HG02588 (cell line): Measurements from ENCODE around the gene RNASE1.
A peak's percentile ranks its signal among the peaks of the same experiment; 100 is the strongest.

ENCODE experiments used
- ATAC-seq: cut with Tn5 transposase; IDR thresholded peaks from one replicate; pipeline ENCODE4 v1.9.1; 2021; ENCODE audit warnings: mild to moderate bottlenecking, moderate library complexity; ENCODE audit not compliant: unreplicated experiment

The RNASE1 gene

DNA sequence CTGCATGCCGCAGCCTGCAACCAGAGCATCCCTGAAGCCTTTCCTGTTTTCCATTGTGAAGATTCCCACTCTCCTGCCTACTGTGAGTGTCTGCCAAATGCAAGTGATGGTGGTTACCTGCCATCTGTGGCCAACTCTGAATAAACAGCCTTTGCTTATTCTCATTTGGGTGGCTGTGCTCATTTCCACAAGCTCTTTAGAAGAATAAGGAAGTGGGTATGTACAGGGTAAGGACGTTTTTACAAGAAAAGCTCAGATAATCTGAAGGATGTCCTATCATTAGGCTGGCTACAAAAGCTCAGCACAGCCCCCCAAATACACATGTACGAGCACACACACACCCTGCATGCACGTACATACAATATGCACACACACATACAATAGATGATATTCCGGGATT is 7.3 kb upstream of the RNASE1 start:
- ATAC-seq, result no peak

DNA sequence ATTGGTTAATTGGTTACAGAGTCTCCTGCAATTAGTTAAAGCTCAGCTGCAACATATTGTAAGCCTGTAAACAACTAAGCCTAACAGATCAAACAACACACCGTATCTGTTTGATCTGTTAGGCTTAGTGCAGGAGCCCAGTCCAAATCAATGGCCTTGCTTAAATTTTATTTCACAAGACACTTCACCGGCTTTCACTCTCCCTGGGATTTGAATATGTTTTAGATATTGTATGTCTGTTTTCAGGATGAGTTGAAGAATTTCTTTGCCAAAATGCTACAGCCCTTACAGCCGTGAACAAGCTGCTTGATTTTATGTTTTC is 5.5 kb upstream of the RNASE1 start:
- no peak for ATAC-seq

DNA sequence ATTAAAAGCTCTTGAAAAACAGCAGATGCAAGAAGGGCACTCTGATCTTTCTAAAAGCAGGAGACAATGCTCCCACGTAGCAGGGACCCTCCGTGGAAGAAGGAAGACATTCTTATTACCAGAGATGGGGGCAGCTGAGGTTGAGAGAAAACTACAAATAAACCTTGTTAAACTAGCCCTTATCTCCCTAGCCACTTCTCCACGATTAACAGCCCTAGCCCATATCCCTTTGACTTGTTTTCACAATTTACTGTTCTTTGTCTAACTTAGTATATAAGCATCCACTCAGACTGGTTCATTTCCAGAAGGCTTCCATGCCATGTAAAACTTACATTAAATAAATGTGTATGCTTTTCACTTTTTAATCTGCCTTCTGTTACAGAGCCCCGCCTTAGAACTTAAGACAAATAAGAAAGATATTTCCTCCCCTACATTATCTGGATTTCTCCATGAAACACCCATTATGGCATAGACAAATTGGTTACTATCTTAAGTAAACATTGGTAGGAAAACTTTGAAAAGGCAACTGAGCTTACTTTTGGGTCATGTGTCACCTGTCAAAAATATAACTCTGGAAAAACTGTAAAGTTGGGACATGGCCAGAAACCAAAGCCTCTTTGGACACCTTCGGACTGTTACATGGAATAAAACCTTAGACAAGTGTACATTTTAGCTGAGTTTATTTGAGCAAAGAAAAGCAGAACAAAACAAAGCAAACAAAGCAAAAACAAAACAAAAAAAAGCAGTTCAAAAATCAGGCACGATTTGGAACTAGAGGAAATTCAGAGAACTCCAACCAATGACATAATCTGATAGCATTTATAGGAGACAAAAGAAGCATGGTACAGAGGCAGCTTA is 4.9 kb upstream of the RNASE1 start:
- ATAC-seq, result no peak

DNA sequence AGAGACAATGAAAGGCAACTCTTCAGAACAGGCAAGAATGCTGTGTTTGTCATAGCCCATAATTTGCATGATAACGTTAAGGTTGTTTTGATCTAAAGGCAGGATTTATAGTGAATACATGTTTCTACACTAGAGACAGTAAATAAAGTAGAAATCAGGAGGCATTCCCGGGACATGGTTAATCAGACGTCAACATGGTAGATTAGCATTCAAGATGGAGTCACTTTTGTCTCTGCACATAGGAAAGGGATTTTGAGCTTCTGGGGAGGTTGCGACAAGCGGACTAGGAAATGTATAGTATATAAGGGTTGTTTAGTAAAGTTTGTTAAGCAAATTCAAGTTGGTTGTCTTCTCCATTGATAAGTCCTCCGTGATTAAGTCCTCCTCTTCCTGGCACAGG is 2.8 kb upstream of the RNASE1 start:
- ATAC-seq, result no peak

DNA sequence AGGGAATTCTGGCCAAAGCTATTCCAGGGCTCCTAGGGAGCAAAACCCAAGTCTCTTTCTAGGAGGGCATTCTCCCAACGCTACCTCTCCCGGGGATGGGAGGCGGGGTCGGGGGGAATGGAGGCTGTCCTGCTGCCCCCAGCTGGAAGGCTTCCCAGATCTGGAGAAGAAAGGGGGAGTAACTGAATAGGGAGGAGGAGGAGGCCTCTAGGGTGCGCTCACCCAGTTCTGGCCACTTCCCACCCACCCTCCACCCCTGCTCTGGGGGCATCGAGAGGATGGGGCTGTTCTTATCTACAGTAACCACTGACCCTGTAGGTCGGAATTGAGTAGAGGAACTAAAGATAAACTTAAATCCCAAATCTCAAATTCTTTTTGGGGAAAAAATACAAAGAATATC is 579 bp upstream of the RNASE1 start:
- ATAC-seq, result no peak

DNA sequence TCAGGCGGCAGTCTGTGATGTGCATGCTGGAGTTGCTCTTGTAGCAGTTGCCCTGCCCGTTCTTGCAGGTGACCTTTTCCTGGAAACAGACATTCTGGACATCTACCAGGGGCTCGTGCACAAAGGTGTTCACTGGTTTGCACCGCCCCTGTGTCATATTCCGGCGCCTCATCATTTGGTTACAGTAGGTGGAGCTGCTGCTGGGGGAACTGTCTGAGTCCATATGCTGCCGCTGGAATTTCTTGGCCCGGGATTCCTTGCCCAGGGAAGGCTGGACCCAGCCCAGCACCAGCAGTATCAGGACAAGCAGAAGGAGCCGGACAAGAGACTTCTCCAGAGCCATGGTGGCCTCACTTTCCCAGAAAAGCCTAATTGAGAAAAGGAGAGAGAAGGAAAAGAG is 918 bp downstream of the RNASE1 start:
- ATAC-seq, result no peak

DNA sequence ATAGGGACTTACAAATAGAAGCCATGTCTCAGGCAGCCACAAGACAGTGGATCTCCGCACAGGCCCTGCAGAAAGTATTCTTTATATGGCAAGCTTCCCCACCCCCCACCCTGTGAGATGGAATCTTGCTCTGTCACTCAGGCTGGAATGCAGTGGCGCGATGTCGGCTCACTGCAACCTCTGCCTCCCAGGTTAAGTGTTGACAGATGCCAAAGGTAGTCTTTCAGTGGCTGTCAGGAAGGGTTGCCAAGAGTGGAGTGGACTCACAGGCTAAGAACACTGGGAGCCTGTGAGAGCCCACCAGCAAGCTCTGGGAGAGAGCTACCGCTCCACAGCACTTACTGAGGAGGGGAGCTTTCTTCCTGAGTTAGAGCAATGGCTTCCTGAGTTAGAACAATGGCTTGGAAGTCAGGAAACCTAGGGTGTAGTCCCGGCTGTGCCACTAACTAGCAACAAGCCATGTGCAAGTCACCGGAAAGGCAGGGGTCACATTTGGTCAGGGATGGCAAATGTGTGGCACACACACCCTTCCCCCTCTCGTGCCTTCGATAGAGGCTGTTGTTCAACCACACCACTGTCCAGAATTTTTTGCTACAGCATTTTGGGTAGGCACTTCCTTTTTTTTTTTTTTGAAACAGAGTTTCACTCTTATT is 2.6 kb downstream of the RNASE1 start:
- ATAC-seq, result no peak

DNA sequence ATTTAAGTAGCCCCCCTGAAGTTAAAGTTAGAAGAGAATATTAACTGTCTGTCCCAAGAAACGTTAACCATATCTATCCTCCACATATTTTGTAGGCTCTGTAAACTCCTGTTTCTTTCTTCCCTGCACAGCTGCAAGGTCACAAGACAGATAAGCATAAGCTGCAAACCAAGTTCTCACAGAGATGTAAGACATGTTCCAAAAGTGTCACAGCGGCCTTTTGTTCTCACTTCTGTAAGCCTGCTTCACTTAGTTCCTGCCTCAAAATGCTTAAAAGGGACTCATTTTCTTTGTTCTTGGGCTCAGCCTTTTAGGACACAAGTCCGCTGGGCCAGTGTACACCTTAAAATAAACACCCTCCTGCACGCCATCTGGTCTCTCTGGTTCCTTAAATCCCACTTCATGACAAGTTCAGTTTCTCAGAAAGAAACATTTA is 3.2 kb downstream of the RNASE1 start:
- ATAC-seq, result no peak

DNA sequence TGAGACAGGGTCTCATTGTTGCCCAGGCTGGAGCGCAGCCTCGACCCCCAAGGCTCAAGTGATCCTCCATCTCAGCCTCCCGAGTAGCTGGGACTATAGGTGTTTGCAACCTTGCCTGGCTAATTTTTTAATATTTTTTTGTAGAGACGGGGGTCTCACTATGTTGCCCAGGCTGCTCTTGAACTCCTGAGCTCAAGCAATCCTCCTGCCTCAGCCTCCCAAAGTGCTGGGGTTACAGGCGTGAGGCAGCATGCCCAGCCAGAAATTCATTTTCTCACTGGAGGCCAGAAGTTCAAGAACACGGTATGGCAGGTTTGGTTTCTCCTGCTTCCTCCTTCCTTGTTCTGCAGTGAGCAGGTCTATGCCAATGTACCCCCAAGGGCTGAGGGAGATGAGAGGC is 3.7 kb downstream of the RNASE1 start:
- ATAC-seq, result no peak

DNA sequence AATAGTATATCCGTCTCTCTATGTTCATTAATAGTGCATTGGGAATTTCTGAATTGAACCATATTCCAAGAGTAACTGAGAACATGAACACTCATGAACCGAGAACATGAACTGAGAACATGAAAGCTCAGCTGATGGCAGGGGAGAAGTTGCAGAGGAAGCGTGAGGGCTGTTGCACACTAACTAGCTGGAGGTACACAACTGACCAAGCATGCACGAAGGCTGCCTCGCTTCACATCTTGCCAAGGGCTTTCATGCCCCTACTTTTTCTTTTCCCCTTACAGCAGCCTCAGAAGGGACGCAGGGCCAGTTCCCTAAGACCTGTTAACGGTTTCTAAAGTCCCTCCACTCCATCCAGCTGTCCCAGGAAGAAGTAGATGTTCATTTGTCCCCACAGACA is 4.3 kb downstream of the RNASE1 start:
- ATAC-seq, result no peak

DNA sequence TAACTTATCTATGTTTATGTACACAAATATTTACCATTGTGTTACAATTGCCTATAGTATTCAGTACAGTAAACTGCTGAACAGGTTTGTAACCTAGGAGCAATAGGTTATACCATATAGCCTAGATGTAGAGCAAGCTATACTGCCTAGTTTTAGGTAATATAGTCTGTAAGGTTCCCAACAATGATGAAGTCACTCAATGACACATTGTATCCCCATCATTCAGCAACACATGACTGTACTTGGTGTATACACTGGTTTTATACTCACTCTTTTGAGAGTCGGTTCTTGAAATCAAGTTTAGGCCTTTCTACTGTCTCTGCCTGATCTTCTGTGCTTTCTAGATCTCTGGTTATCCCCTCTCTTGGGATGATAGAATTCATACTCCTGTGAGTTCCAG is 5.5 kb downstream of the RNASE1 start:
- no peak for ATAC-seq

DNA sequence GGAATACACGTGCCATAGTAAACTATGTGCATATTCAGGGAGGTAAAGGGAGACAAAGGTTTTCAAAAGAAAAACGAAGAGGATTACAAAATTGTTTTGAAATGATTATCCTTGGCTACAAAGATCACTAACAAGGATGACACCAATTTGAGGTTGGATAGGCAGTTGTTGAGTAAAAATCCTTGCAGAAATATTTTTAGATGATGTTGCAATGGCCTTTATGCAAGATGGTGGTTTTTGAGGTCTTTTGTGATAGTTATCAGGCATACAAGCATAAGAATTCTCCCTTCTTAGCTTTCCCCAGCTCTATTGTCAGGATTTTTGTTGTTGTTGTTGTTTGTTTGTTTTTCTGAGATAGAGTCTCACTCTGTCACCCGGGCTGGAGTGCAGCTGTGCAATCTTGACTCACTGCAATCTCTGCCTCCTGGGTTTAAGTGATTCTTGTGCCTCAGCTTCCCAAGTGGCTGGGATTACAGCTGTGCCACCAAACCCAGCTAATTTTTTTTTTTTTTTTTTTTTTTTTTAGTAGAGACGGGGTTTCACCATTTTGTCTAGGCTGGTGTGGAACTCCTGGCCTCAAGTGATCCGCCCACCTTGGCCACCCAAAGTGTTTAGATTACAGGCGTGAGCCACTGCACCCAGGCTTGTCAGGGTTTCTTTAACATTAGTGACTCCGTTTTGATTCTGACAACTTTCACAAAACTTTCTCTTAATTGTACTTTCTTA is 7.8 kb downstream of the RNASE1 start:
- no peak for ATAC-seq

DNA sequence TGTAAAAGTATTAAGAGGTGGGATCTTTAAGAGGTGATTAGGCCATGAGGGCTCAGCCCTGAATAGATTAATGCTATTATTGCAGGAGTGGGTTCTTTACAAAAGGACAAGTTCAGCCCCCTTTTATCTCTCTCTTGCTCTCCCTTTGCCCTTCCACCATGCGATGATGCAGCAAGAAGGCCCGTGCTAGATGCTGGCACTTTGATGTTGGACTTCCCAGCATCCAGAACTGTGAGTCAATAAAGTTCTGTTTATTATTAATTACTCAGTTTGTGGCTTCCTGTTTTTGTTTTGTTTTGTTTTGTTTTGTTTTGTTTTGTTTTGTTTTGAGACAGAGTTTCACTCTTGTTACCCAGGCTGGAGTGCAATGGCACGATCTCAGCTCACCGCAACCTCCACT is 10.1 kb downstream of the RNASE1 start:
- ATAC-seq, result no peak

DNA sequence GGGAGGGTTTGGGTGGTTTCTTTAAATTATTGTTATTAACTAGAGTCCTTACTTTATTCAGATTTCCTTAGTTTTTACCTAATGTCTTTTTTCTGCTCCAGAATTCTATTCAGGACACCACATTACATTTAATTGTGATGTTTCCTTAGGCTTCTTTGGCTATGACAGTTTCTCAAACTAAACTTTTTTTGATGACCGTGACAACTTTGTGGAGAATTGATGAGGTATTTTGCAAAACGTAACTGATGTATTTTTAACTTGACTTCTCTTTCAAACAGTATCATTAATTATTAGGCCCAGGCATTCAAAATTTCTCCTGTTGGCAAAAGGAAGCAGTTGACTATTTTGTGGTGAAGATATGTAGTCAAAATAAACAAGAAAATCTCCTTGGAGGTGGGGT is 11.0 kb downstream of the RNASE1 start:
- no peak for ATAC-seq

DNA sequence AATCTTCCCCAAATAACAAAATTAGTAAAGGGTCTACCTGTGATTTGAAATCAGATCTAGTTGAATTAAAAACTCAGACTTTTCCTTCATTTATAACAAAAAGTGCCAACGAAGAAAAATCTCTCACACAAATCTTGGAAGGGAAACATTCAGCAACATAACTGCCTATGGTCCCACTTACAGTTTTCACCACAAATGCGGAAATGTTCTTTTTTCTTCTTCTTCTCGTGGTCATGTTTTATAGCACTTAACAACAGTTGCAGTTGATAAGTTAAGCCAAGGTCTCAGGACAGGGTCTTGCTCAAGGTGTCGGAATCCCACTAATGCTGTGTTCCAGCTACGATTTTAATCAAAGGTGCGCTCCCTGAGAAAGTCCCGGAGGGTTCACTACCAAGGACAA is 11.5 kb downstream of the RNASE1 start:
- ATAC-seq, result no peak

DNA sequence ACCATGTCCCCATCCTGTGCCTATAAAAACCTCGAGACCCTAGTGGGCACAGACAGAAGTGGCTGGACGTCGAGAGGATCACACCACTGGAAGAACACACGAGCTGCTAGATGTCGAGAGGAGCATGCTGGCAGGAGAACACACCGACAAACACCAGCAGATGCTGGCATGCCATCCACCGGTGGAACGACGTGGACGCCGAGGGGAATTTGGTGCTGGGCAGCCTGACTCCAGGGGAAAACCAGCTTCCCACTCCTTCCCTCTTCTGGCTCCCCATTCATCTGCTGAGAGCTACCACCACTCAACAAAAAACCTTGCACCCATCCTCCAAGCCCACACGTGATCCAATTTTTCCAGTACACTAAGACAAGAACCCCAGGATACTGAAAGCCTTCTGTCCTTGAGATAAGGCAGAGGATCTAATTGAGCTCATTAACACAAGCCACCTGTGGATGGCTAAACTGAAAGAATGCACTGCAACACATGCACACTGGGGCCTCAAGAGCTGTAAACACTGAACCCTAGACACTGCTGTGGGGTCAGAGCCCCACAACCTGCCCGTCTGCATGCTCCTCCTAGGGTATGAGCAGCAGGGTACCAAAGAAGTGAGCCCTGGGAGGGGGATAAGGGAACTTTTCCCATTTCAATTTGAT is 12.1 kb downstream of the RNASE1 start:
- no peak for ATAC-seq

DNA sequence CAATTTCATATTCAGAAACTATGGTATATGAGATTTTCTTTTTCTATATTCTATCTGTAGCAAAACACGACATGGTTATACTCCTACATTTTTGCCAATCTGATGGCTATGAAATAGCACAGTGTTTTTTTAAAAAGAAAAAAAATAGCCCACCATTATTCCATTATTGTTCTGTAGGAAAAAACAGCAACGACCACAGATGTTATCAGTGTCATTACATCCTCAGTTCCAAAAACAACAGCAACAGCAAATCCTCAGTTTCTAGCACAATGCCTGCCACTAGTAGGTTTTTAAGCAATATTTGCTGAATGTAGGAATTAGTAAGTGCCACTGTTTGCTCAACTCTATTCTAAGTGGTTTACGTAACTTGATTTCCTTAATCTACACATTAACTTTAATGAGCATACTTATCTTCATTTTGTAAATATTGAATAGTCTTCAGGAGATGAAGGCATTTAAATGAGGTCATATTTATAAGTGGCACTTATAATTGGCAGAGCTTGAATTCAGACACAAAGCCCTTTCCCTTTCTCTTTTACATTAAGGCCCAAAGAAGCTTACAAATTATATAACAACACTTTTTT is 13.3 kb downstream of the RNASE1 start:
- no peak for ATAC-seq

DNA sequence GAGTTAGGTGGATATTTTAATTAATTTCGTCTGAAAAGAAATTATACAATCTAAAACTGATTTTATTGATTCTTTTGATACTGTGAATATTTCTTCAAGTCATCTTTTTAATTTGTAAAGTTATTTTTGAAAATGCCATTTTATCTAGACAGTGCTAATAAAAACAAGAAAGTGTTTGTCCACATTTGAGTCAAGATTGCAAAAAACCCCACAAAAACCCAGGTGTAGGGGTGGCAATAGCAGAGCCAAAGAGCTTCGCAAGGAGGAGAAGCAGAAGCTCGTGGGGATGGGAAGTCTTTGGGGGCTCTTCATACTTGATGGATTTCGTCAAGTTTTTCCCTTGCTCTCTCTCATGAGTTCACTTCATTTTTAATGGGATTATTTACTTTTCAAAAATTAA is 15.6 kb downstream of the RNASE1 start:
- ATAC-seq, result no peak

DNA sequence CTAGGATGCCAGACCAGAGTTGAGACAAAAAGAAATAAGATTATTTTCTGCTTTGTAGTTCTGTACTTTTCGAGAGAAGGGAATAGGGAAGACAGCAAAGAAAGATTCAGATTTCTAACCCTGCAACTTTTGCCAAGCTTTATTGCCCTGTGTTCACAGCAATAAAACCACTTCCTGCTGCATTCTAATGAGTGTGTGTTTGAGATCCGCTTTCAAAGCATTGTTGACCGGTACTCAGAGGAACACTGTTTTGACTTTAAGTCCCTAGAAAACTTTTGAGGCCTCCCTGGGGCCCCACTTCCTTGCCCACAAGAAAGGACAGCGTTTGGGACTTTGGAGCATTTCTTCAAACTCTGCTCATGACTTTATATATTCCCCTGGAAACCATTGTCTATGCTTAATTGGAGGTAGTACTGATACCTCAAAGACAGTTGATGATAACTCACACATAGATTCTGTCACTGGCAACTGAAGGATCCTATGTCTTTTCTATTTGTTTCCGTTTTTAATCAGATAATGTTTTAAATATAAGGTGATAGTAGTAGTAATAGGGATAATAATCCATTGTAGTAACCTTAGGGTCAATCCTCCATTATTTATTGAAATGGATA is 20.3 kb downstream of the RNASE1 start:
- peak; percentile 60 for ATAC-seq

DNA sequence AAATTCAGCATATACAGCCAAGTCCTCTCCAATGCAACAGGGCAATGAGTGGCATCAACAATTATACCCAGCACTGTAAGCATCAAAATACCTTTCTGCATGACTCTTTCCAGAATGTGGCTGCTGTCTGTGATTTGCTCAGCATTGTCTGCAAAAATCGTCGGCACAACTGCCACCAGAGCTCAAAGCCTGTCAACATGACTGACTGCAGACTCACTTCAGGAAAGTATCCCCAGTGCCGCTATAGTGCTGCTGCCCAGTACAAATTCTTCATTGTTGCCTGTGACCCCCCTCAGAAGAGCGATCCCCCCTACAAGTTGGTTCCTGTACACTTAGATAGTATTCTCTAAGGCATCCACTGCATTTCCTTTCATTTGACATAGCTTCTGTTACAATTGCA is 20.8 kb downstream of the RNASE1 start:
- ATAC-seq, result no peak

DNA sequence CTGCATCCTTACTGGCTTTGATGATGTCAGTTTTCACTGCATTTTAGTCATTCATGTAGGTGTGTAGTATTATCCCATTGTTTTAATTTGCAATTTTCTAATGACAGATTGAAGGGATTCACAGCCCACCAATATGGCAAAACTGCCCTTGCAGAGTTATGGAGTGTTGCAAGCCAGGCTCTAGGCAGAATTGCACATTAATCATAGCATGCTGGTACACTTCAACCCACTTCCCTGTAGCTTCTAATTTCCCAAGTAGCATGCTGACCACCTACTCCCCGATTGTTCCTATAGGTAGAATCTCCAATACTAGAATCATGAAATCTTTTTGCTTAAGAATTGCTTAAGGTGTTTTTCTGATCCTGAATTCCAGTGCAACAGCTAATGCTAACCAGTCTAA is 26.7 kb downstream of the RNASE1 start:
- no peak for ATAC-seq
